Activated B cell treated with CpG ODN at 0.5 μM for 24 hours (primary cell): ENCODE results near the gene LRBA. TPM values are rescaled to one million over a fixed set of nuclear protein-coding genes. Genes with fewer than 3 reads are reported as not detected.

Source experiments
- ATAC-seq: fragments of 200-7000 bp; cut with Tn5 transposase; one replicate; pipeline ENCODE4 v1.10.0; 2021; ENCODE audit warnings: low read depth, mild to moderate bottlenecking, moderate library complexity
- CTCF ChIA-PET: fragments of 350-600 bp; sonication (Branson Sonifier 250); formaldehyde crosslinking; loops from one replicate; lab custom pipeline; 2021; ENCODE audit warnings: antibody characterized with exemption; lab: Charles Lee
- POLR2A ChIA-PET: fragments of 350-600 bp; sonication (Branson Sonifier 250); formaldehyde crosslinking; loops from one replicate; lab custom pipeline; 2021; ENCODE audit warnings: antibody characterized with exemption; lab: Charles Lee
- DNase-seq: peaks from one replicate; pipeline ENCODE4 v3.0.0; 2022
- H3K27ac Mint-ChIP-seq: one replicate; pipeline ENCODE4 v1.8.0; 2020; ENCODE audit warnings: mixed read lengths
- H3K27me3 Mint-ChIP-seq: one replicate; pipeline ENCODE4 v1.8.0; 2021; ENCODE audit warnings: mixed read lengths
- H3K36me3 Mint-ChIP-seq: one replicate; pipeline ENCODE4 v1.8.0; 2021; ENCODE audit warnings: low read depth, mixed read lengths
- H3K4me1 Mint-ChIP-seq: one replicate; pipeline ENCODE4 v1.8.0; 2021; ENCODE audit warnings: mixed read lengths
- H3K4me3 Mint-ChIP-seq: one replicate; pipeline ENCODE4 v1.8.0; 2020; ENCODE audit warnings: mild to moderate bottlenecking, mixed read lengths
- H3K9me3 Mint-ChIP-seq: one replicate; pipeline ENCODE4 v1.8.0; 2020; ENCODE audit warnings: mixed read lengths
- CTCF ChIP-seq: fragments of 200-600 bp; IDR thresholded peaks from one replicate; pipeline ENCODE4 v1.8.0; 2022; ENCODE audit warnings: antibody characterized with exemption, mild to moderate bottlenecking
- intact Hi-C: fragments of 100-400 bp; cut with micrococcal nuclease; formaldehyde crosslinking; loops from one replicate; pipeline ENCODE4 v1.15.1; 2024
- total RNA-seq: library from RNA; stranded (reverse); gene quantifications from 2 replicates; pipeline ENCODE4 v1.2.3, GENCODE V29; 2022

The LRBA gene
- total RNA-seq, 1 donor from 2014 or later = 66.5 TPM

GRCh38 chr4:150447356-150447755 lies 567.7 kb downstream of the LRBA start:
- ChIA-PET CTCF (no interaction called here), POLR2A (no interaction called here)
- no peak overlapping the region for H3K4me3 Mint-ChIP-seq
- no peaks in the 10 kb centered on the region for H3K27me3 Mint-ChIP-seq
- H3K36me3 Mint-ChIP-seq = peaks cover 36% of the 10 kb centered on the region
- DNase-seq = no peak
- no peak for TF ChIP-seq CTCF
- no peaks in the 10 kb centered on the region for H3K4me1 Mint-ChIP-seq
- intact Hi-C loops = no loop called here
- no peaks in the 10 kb centered on the region for H3K9me3 Mint-ChIP-seq
- no peak overlapping the region for H3K27ac Mint-ChIP-seq
- ATAC-seq = no peak

- POLR2A ChIA-PET = no interaction called here
- H3K36me3 Mint-ChIP-seq = peaks cover 24% of the 10 kb centered on the region
These were observed 575.6 kb downstream of the LRBA start for GRCh38 chr4:150439451-150439933.

GRCh38 chr4:150436598-150437370 lies 578.3 kb downstream of the LRBA start:
- CTCF ChIA-PET = no interaction called here
- H3K9me3 Mint-ChIP-seq = peaks cover 1% of the 10 kb centered on the region
- intact Hi-C loops = no loop called here
- H3K4me3 Mint-ChIP-seq = no peak overlapping the region
- TF ChIP-seq CTCF = no peak
- no peaks in the 10 kb centered on the region for H3K27me3 Mint-ChIP-seq
- ATAC-seq (no peak), DNase-seq (no peak)
- H3K27ac Mint-ChIP-seq = no peak overlapping the region
- H3K36me3 Mint-ChIP-seq = peaks cover 32% of the 10 kb centered on the region
- POLR2A ChIA-PET = no interaction called here
- no peaks in the 10 kb centered on the region for H3K4me1 Mint-ChIP-seq

More at GRCh38 chr4:150439451-150439933, 575.6 kb downstream of the LRBA start:
- Mint-ChIP-seq H3K4me1 (no peaks in the 10 kb centered on the region), H3K27me3 (no peaks in the 10 kb centered on the region), H3K4me3 (no peak overlapping the region), H3K27ac (no peak overlapping the region), H3K9me3 (peaks cover 1% of the 10 kb centered on the region)
- no peak for DNase-seq
- intact Hi-C loops = no loop called here
- ATAC-seq = no peak
- CTCF ChIA-PET = no interaction called here
- TF ChIP-seq CTCF = no peak

- intact Hi-C loops = no loop called here
- Mint-ChIP-seq H3K27ac (no peak overlapping the region), H3K9me3 (peaks cover 1% of the 10 kb centered on the region), H3K4me3 (no peak overlapping the region), H3K27me3 (no peaks in the 10 kb centered on the region), H3K4me1 (no peaks in the 10 kb centered on the region), H3K36me3 (peaks cover 47% of the 10 kb centered on the region)
- TF ChIP-seq CTCF = no peak
- ATAC-seq = no peak
- no peak for DNase-seq
- ChIA-PET POLR2A (no interaction called here), CTCF (no interaction called here)
These were observed 583.9 kb downstream of the LRBA start for GRCh38 chr4:150431221-150431620.

- ChIA-PET CTCF (no interaction called here), POLR2A (no interaction called here)
- Mint-ChIP-seq H3K4me3 (no peak overlapping the region), H3K36me3 (peaks cover 33% of the 10 kb centered on the region), H3K27ac (no peak overlapping the region), H3K4me1 (no peaks in the 10 kb centered on the region), H3K9me3 (no peaks in the 10 kb centered on the region), H3K27me3 (no peaks in the 10 kb centered on the region)
- ATAC-seq (no peak), DNase-seq (no peak)
- intact Hi-C loops = no loop called here
- TF ChIP-seq CTCF = no peak
These were observed 589.9 kb downstream of the LRBA start for GRCh38 chr4:150425161-150425560.
